ENCODE measurements around the gene C8A. TPM values are rescaled to one million over a fixed set of nuclear protein-coding genes. Genes with fewer than 3 reads are reported as not detected.

The C8A gene
- total and polyA plus RNA-seq, 2 of the 8 experiments (the other 6 are each of a cell fraction or from before 2014, with no cell fraction given): not detected

DNA sequence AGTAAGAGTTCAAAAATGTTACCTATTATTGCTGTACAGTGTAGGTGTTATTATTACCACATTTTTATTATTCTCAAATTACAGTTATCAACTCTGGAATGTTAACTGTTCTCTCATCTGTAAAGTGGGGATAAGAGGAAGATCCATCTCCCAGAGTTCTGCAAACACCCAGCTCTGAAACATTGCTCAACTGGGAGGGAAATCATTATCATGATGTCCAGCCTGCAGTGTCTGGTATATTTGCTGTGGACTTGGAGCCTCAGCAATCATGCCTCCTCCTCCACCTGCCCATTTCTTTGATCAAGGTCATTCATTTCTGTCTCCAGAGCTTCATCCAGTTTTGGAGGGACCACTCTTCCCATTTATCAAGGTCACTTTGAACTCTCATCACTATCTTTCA lies 39.4 kb downstream of the C8A start:
- Histone ChIP-seq H2AFZ (ENCODE audit: low read length) (no peak overlapping the region), H3K4me2 (ENCODE audit: insufficient read depth in 1 of 2, low read depth in 2 of 2, low read length in 2 of 2) (no peak overlapping the region), H3K56ac (replicated peaks; ENCODE audit: insufficient read length, low read depth, low read length) (no peak overlapping the region), H3K4me3 (ENCODE audit: extremely low read depth in 1 of 4, insufficient read depth in 2 of 4, low read depth in 3 of 4, low read length in 4 of 4) (no peak overlapping the region), H3K9me3 (ENCODE audit: insufficient read depth in 2 of 2, low read depth in 1 of 2, low read length in 1 of 2) (no peaks in the 10 kb centered on the region), H3K27me3 (replicated peaks in 1 of 4; ENCODE audit: control insufficient read depth in 3 of 4, extremely low read depth in 1 of 4, insufficient read depth in 3 of 4, low read length in 3 of 4) (no peaks in the 10 kb centered on the region), H3K18ac (ENCODE audit: extremely low read depth, low read length) (no peak overlapping the region), H2BK12ac (ENCODE audit: low read depth, low read length) (no peak overlapping the region), H3K14ac (ENCODE audit: insufficient read length) (no peak overlapping the region), H2BK120ac (replicated peaks; ENCODE audit: low read depth, low read length) (no peak overlapping the region), H3K79me1 (ENCODE audit: low read depth, low read length) (no peaks in the 10 kb centered on the region), H2AK5ac (ENCODE audit: low read depth, low read length) (no peak overlapping the region), H4K91ac (replicated peaks; ENCODE audit: insufficient read length, low read length) (no peak overlapping the region), H3K23me2 (ENCODE audit: low read depth, low read length) (no peaks in the 10 kb centered on the region), H3K23ac (ENCODE audit: insufficient read length) (no peak overlapping the region), H3K79me2 (ENCODE audit: control insufficient read depth in 1 of 2, insufficient read depth in 2 of 2, low read length in 2 of 2) (no peaks in the 10 kb centered on the region), H3K4me1 (replicated peaks in 1 of 4; ENCODE audit: control insufficient read depth in 3 of 4, insufficient read depth in 4 of 4, low read length in 3 of 4) (no peaks in the 10 kb centered on the region), H2BK15ac (ENCODE audit: low read length) (no peak overlapping the region), H3K4ac (replicated peaks; ENCODE audit: insufficient read length, low read depth, low read length) (no peak overlapping the region), H3K36me3 (ENCODE audit: control insufficient read depth in 2 of 4, insufficient read depth in 4 of 4, low read length in 3 of 4) (no peaks in the 10 kb centered on the region), H4K20me1 (replicated peaks in 1 of 2; ENCODE audit: control insufficient read depth in 1 of 2, insufficient read depth in 2 of 2, low read length in 2 of 2) (no peaks in the 10 kb centered on the region), H4K5ac (ENCODE audit: insufficient read length, low read depth, low read length) (no peak overlapping the region), H3K27ac (ENCODE audit: low read depth, low read length) (no peak overlapping the region), H3K9ac (replicated peaks in 1 of 4; ENCODE audit: extremely low read depth in 1 of 4, low read depth in 3 of 4, low read length in 3 of 4) (no peak overlapping the region), H4K8ac (ENCODE audit: extremely low read depth, insufficient read depth, low read length) (no peak overlapping the region), H2BK5ac (ENCODE audit: low read depth, low read length) (no peak overlapping the region), H2BK20ac (ENCODE audit: low read length) (no peak overlapping the region)
- ChIA-PET POLR2A (ENCODE audit: partially characterized antibody) (no interaction called here), CTCF (ENCODE audit: partially characterized antibody) (no interaction called here)
- no peak for DNase-seq (ENCODE audit: low read depth in 1 of 2, low spot score in 2 of 2)
- TF ChIP-seq NRF1 (IDR thresholded peaks at IDR 0.05; ENCODE audit: low read depth, low read length): no peak
- no peak for TF ChIP-seq GTF2F1 (IDR thresholded peaks at IDR 0.05; ENCODE audit: borderline replicate concordance, low read depth, low read length)
- TF ChIP-seq SIRT6 (IDR thresholded peaks at IDR 0.05; ENCODE audit: low read length): no peak
- no peak for TF ChIP-seq CHD2 (IDR thresholded peaks at IDR 0.05; ENCODE audit: low read length)
- TF ChIP-seq ZNF274 (IDR thresholded peaks at IDR 0.05; ENCODE audit: borderline replicate concordance, extremely low read depth, low read length): no peak
- TF ChIP-seq KDM1A (IDR thresholded peaks at IDR 0.05; ENCODE audit: borderline replicate concordance, low read length): no peak
- TF ChIP-seq EP300 (IDR thresholded peaks at IDR 0.05; ENCODE audit: borderline replicate concordance in 1 of 2, low read depth in 2 of 2, low read length in 2 of 2): no peak
- TF ChIP-seq RFX5 (IDR thresholded peaks at IDR 0.05; ENCODE audit: borderline replicate concordance, low read depth, low read length): no peak
- no peak for TF ChIP-seq CEBPB (IDR thresholded peaks at IDR 0.05; ENCODE audit: low read depth, low read length)
- TF ChIP-seq YY1 (IDR thresholded peaks at IDR 0.05; ENCODE audit: low read depth, low read length): no peak
- no peak for TF ChIP-seq HDAC6 (IDR thresholded peaks at IDR 0.05; ENCODE audit: low read depth, low read length)
- no peak for FAIRE-seq

All from H1 (cell line).